Pancreas (tissue), 10 donors: ENCODE measurements around the gene CSF2RB. TPM values are rescaled to one million over a fixed set of nuclear protein-coding genes. Genes with fewer than 3 reads are reported as not detected.

Experiments used
- ATAC-seq, 4 donors: fragments of 200-7000 bp; cut with Tn5 transposase; one replicate each; pipeline versions ENCODE4 v1.8.0 to v1.9.1; 2020; ENCODE audit warnings: mild to moderate bottlenecking in 4 of 4, moderate library complexity in 4 of 4
- DNase-seq, 6 donors: peaks; one replicate each; pipeline ENCODE4 v3.0.0-alpha.2; 2020
- FAIRE-seq: peaks from 2 replicates; lab custom pipeline; 2012; peaks lifted over from hg19 to GRCh38; lab: Jason Lieb, UNC
- H3K27ac ChIP-seq, 4 donors: fragments of 200-600 bp; sonication (generic); 1 replicate in 3 of 4; 2 replicates in 1 of 4; pipeline versions ENCODE4 v1.5.0 to v1.8.0; 2020
- H3K27me3 ChIP-seq, 4 donors: fragments of 200-600 bp; one replicate each; pipeline ENCODE4 v1.8.0; 2021
- H3K36me3 ChIP-seq, 3 donors: fragments of 200-600 bp; sonication (generic) in 1 of 3; one replicate each; pipeline versions ENCODE4 v1.5.0 to v1.8.0; 2020 to 2021
- H3K4me1 ChIP-seq, 3 donors: fragments of 200-600 bp; one replicate each; pipeline ENCODE4 v1.8.0; 2021
- H3K4me3 ChIP-seq, 4 donors: fragments of 200-600 bp; sonication (generic) in 2 of 4; one replicate each; pipeline versions ENCODE4 v1.5.0 to v1.8.0; 2020 to 2021
- H3K9me3 ChIP-seq, 4 donors: fragments of 200-600 bp; one replicate each; pipeline ENCODE4 v1.8.0; 2021
- CTCF ChIP-seq, 4 donors: fragments of 200-600 bp; sonication (generic) in 3 of 4; IDR thresholded peaks; one replicate each; pipeline versions ENCODE4 v1.5.0 to v1.8.0; 2021; ENCODE audit warnings: antibody characterized with exemption in 4 of 4
- WGBS, 2 donors: extraction: QIAGEN DNeasy Blood & Tissue Kit; methylation state at CpG; one replicate each; pipeline ENCODE4 v1.1.7; 2013; 5-methylcytosine and 5-hydroxymethylcytosine counted together
- intact Hi-C, 3 donors: fragments of 100-400 bp; cut with DNase I; formaldehyde crosslinking; loops; one replicate each; pipeline versions ENCODE4 v1.11.1 to v1.14.2; 2022
- polyA plus RNA-seq, 2 donors: library from polyadenylated mRNA; stranded (reverse); fragments of 200-250 nt; gene quantifications; one replicate each; pipeline ENCODE4 v1.2.3, GENCODE V29; 2013
- total RNA-seq, 6 donors: library from RNA; stranded (reverse); fragmentation: NEBNext Ultra II Directional in 4 of 6; extraction: Animal tissue kit (Norgen Biotek cat#: 25700) in 4 of 6; gene quantifications; one replicate each; pipeline versions ENCODE4 v1.2.1 to v1.2.4, GENCODE V29; 2021 to 2023
- donor health status: healthy with polysubstance abuse.
- donor health status: DM: no; HTN: no; CAD: no; lungs with moderate emphysema.
- donor health status: DM: no; HTN: no; CAD: no.
- donor health status: control.
- donor health status: control.
- donor health status: Bipolar disorder and iron deficiency.
- donor health status: DM: yes; HTN: yes; CAD: no.
- donor health status: DM: no; HTN: no; CAD: no.
- donor health status: DM: no; HTN: no; CAD: no.
- donor health status: DM: yes; HTN: yes; CAD: no.

Gene CSF2RB
- total and polyA plus RNA-seq, 8 donors: 0.46 to 4.3 (median 1.8) TPM

GRCh38 chr22:36968249-36968964, 55.0 kb downstream of the CSF2RB start:
- no peaks in the 10 kb centered on the region for H3K27me3 ChIP-seq
- H3K4me1 ChIP-seq: no peaks in the 10 kb centered on the region
- H3K9me3 ChIP-seq: no peaks in the 10 kb centered on the region
- FAIRE-seq (no peak), DNase-seq (no peak), ATAC-seq (no peak)
- H3K27ac ChIP-seq: no peak overlapping the region
- TF ChIP-seq CTCF (IDR thresholded peaks at IDR 0.05): no peak
- no peaks in the 10 kb centered on the region for H3K36me3 ChIP-seq
- intact Hi-C loops: no loop called here
- no peak overlapping the region for H3K4me3 ChIP-seq
- 65 to 69% methylated on average over 5 of the region's 5 CpGs for WGBS, 2 donors

- no peak overlapping the region for H3K4me3 ChIP-seq
- no peaks in the 10 kb centered on the region for H3K9me3 ChIP-seq
- ATAC-seq (no peak), DNase-seq (no peak), FAIRE-seq (no peak)
- TF ChIP-seq CTCF (IDR thresholded peaks at IDR 0.05): no peak
- no peaks in the 10 kb centered on the region for H3K36me3 ChIP-seq
- H3K27ac ChIP-seq: no peak overlapping the region
- no peaks in the 10 kb centered on the region for H3K4me1 ChIP-seq
- intact Hi-C loops: no loop called here
- WGBS, 2 donors: 57 to 61% methylated on average over 19 of the region's 19 CpGs
- H3K27me3 ChIP-seq: no peaks in the 10 kb centered on the region
Observed at GRCh38 chr22:36971341-36972125, 58.1 kb downstream of the CSF2RB start.

GRCh38 chr22:36976606-36977005, 63.2 kb downstream of the CSF2RB start:
- DNase-seq (no peak), FAIRE-seq (no peak), ATAC-seq (no peak)
- intact Hi-C loops: no loop called here
- TF ChIP-seq CTCF (IDR thresholded peaks at IDR 0.05): no peak
- Histone ChIP-seq H3K36me3 (no peaks in the 10 kb centered on the region), H3K9me3 (no peaks in the 10 kb centered on the region), H3K4me3 (no peak overlapping the region), H3K4me1 (peaks cover 0 to 5% (median 0%) of the 10 kb centered on the region in 3 donors), H3K27me3 (no peaks in the 10 kb centered on the region), H3K27ac (no peak overlapping the region)
- WGBS, 2 donors: 80 to 90% methylated on average over 4 of the region's 4 CpGs

- Histone ChIP-seq H3K27ac (no peak overlapping the region), H3K9me3 (no peaks in the 10 kb centered on the region), H3K4me3 (peak overlapping the region in 3 of 4 donors; percentile 0 to 43 (median 33)), H3K27me3 (no peaks in the 10 kb centered on the region), H3K4me1 (peaks cover 0 to 5% (median 0%) of the 10 kb centered on the region in 3 donors), H3K36me3 (no peaks in the 10 kb centered on the region)
- WGBS, 2 donors: 13 to 20% methylated on average over 13 of the region's 13 CpGs
- intact Hi-C loops: no loop called here
- TF ChIP-seq CTCF (IDR thresholded peaks at IDR 0.05): no peak
- FAIRE-seq (no peak), DNase-seq (peak; percentile 53 to 85 (median 68)), ATAC-seq (peak; percentile 70 to 83 (median 78))
Observed at GRCh38 chr22:36977401-36977861, 64.0 kb downstream of the CSF2RB start.
